CD8-positive, alpha-beta memory T cell (primary cell): ENCODE data around the gene HES3. TPM values are rescaled to one million over a fixed set of nuclear protein-coding genes. Genes with fewer than 3 reads are reported as not detected.

Experiments used
- CTCF ChIA-PET: fragments of 350-600 bp; sonication (Branson Sonifier 250); formaldehyde crosslinking; loops from one replicate; lab custom pipeline; 2021; ENCODE audit warnings: antibody characterized with exemption; lab: Charles Lee
- POLR2A ChIA-PET: fragments of 350-600 bp; sonication (Branson Sonifier 250); formaldehyde crosslinking; loops from one replicate; lab custom pipeline; 2021; ENCODE audit warnings: antibody characterized with exemption; lab: Charles Lee
- DNase-seq, 5 donors: peaks; one replicate each; pipeline versions ENCODE4 v3.0.0 to v3.0.0-alpha.2; 2020 to 2022; ENCODE audit warnings: mixed read lengths in 1 of 5
- H3K27ac ChIP-seq: one replicate; pipeline ENCODE4 v1.7.0; 2013; ENCODE audit warnings: low read depth, mild to moderate bottlenecking, low read length, moderate library complexity
- H3K27me3 ChIP-seq: 2 replicates; pipeline ENCODE4 v1.7.0; 2013; ENCODE audit warnings: low read length, mild to moderate bottlenecking; ENCODE audit not compliant: insufficient read depth, poor library complexity, severe bottlenecking
- H3K36me3 ChIP-seq: 2 replicates; pipeline ENCODE4 v1.7.0; 2013; ENCODE audit warnings: mild to moderate bottlenecking, low read length, moderate library complexity; ENCODE audit not compliant: insufficient read depth
- H3K4me1 ChIP-seq: 2 replicates; pipeline ENCODE4 v1.7.0; 2013; ENCODE audit warnings: mild to moderate bottlenecking, low read length, moderate library complexity; ENCODE audit not compliant: insufficient read depth
- H3K4me3 ChIP-seq: 2 replicates; pipeline ENCODE4 v1.7.0; 2013; ENCODE audit warnings: mild to moderate bottlenecking, low read length
- H3K9me3 ChIP-seq: 2 replicates; pipeline ENCODE4 v1.7.0; 2013; ENCODE audit warnings: mild to moderate bottlenecking, low read length
- H3K27ac Mint-ChIP-seq, 8 donors: one replicate each; pipeline ENCODE4 v1.8.0; 2020 to 2021; ENCODE audit warnings: mixed read lengths in 8 of 8, mild to moderate bottlenecking in 6 of 8, inconsistent platforms in 3 of 8, moderate library complexity in 3 of 8
- H3K27me3 Mint-ChIP-seq, 2 donors: one replicate each; pipeline ENCODE4 v1.8.0; 2020 to 2021; ENCODE audit warnings: mixed read lengths in 2 of 2, mild to moderate bottlenecking in 1 of 2, moderate library complexity in 1 of 2
- H3K36me3 Mint-ChIP-seq, 3 donors: one replicate each; pipeline ENCODE4 v1.8.0; 2020 to 2021; ENCODE audit warnings: mixed read lengths in 3 of 3, inconsistent platforms in 1 of 3, mild to moderate bottlenecking in 1 of 3
- H3K4me1 Mint-ChIP-seq, 3 donors: one replicate each; pipeline ENCODE4 v1.8.0; 2020 to 2021; ENCODE audit warnings: mixed read lengths in 3 of 3, inconsistent platforms in 1 of 3, mild to moderate bottlenecking in 1 of 3
- H3K4me3 Mint-ChIP-seq, 7 donors: one replicate each; pipeline ENCODE4 v1.8.0; 2020 to 2021; ENCODE audit warnings: mixed read lengths in 7 of 7, mild to moderate bottlenecking in 6 of 7, moderate library complexity in 4 of 7, inconsistent platforms in 2 of 7
- H3K9me3 Mint-ChIP-seq, 5 donors: one replicate each; pipeline ENCODE4 v1.8.0; 2020 to 2022; ENCODE audit warnings: mixed read lengths in 5 of 5, mild to moderate bottlenecking in 3 of 5, moderate library complexity in 2 of 5, inconsistent platforms in 1 of 5
- polyA plus RNA-seq: library from polyadenylated mRNA; unstranded; fragments of 300-500 nt; fragmentation: Illumina TruSeq; gene quantifications from one replicate; pipeline ENCODE4 v1.2.3, GENCODE V29; 2021
- total RNA-seq, 2 experiments: library from RNA; stranded (reverse); gene quantifications; one replicate each; pipeline ENCODE4 v1.2.3, GENCODE V29; 2021

The HES3 gene
- total and polyA plus RNA-seq, 3 experiments from 2014 or later, result not detected

GRCh38 chr1:6275826-6276782 lies 32.1 kb downstream of the HES3 start:
- H3K4me1 Mint-ChIP-seq, result no peaks in the 10 kb centered on the region
- no peaks in the 10 kb centered on the region for H3K4me1 ChIP-seq
- no peak overlapping the region for H3K4me3 ChIP-seq
- no peaks in the 10 kb centered on the region for H3K27me3 Mint-ChIP-seq
- H3K36me3 ChIP-seq, result no peaks in the 10 kb centered on the region
- CTCF ChIA-PET, result no interaction called here
- peaks cover 0 to 4% (median 0%) of the 10 kb centered on the region in 3 donors for H3K36me3 Mint-ChIP-seq
- POLR2A ChIA-PET, result no interaction called here
- DNase-seq, result no peak
- H3K27ac Mint-ChIP-seq, result peak overlapping the region in 1 of 8 donors; percentile 74
- no peaks in the 10 kb centered on the region for H3K9me3 ChIP-seq
- no peak overlapping the region for H3K4me3 Mint-ChIP-seq
- no peaks in the 10 kb centered on the region for H3K27me3 ChIP-seq
- no peaks in the 10 kb centered on the region for H3K9me3 Mint-ChIP-seq
- H3K27ac ChIP-seq, result no peak overlapping the region

- POLR2A ChIA-PET, result no interaction called here
- peaks cover 0 to 4% (median 0%) of the 10 kb centered on the region in 3 donors for H3K36me3 Mint-ChIP-seq
- H3K4me1 ChIP-seq, result no peaks in the 10 kb centered on the region
- H3K27me3 ChIP-seq, result no peaks in the 10 kb centered on the region
- H3K9me3 Mint-ChIP-seq, result no peaks in the 10 kb centered on the region
- no peaks in the 10 kb centered on the region for H3K36me3 ChIP-seq
- no peaks in the 10 kb centered on the region for H3K27me3 Mint-ChIP-seq
- no peak overlapping the region for H3K27ac Mint-ChIP-seq
- CTCF ChIA-PET, result no interaction called here
- no peak overlapping the region for H3K4me3 Mint-ChIP-seq
- no peaks in the 10 kb centered on the region for H3K9me3 ChIP-seq
- no peak overlapping the region for H3K4me3 ChIP-seq
- H3K27ac ChIP-seq, result no peak overlapping the region
- H3K4me1 Mint-ChIP-seq, result no peaks in the 10 kb centered on the region
- no peak for DNase-seq
Measured at GRCh38 chr1:6276811-6277555, 33.0 kb downstream of the HES3 start.

- no peak overlapping the region for H3K4me3 Mint-ChIP-seq
- CTCF ChIA-PET, result no interaction called here
- H3K9me3 Mint-ChIP-seq, result no peaks in the 10 kb centered on the region
- no peaks in the 10 kb centered on the region for H3K4me1 Mint-ChIP-seq
- Histone ChIP-seq H3K27me3 (no peaks in the 10 kb centered on the region), H3K4me3 (no peak overlapping the region), H3K27ac (no peak overlapping the region), H3K9me3 (no peaks in the 10 kb centered on the region), H3K36me3 (no peaks in the 10 kb centered on the region), H3K4me1 (no peaks in the 10 kb centered on the region)
- H3K36me3 Mint-ChIP-seq, result peaks cover 0 to 4% (median 0%) of the 10 kb centered on the region in 3 donors
- DNase-seq, result no peak
- no peak overlapping the region for H3K27ac Mint-ChIP-seq
- POLR2A ChIA-PET, result no interaction called here
- no peaks in the 10 kb centered on the region for H3K27me3 Mint-ChIP-seq
Measured at GRCh38 chr1:6278263-6278662, 34.3 kb downstream of the HES3 start.

DNA sequence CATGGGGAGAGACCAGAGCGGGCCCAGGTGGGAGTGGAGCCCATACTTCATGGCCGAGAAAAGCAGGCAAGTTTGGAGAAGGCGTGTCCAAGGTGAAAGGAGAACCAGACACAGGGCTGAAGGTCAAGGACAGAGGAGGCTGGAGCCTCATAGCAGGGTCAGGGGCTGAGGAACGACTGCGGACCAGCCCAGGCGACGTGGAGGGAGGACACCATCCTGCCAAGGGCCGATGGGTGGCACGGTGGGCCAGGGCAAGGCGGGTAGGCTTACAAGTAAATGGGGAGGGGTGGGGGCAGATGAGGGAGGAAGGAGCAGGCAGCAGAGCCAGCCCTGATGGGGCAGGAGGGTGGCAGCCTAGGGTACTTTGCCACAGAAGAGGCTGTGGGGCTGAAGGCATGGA lies 35.1 kb downstream of the HES3 start:
- Mint-ChIP-seq H3K4me1 (no peaks in the 10 kb centered on the region), H3K4me3 (no peak overlapping the region), H3K9me3 (no peaks in the 10 kb centered on the region), H3K27me3 (no peaks in the 10 kb centered on the region), H3K36me3 (peaks cover 0 to 4% (median 0%) of the 10 kb centered on the region in 3 donors), H3K27ac (peak overlapping the region in 2 of 8 donors; percentile 54 to 57)
- Histone ChIP-seq H3K27ac (no peak overlapping the region), H3K36me3 (no peaks in the 10 kb centered on the region), H3K4me1 (no peaks in the 10 kb centered on the region), H3K4me3 (no peak overlapping the region), H3K27me3 (no peaks in the 10 kb centered on the region), H3K9me3 (no peaks in the 10 kb centered on the region)
- no peak for DNase-seq
- ChIA-PET CTCF (interaction anchor here (1.3 kb wide), 1 partner anchor 32 kb away, joined by 4 read pairs; no protein-coding TSS in a partner anchor), POLR2A (no interaction called here)

DNA sequence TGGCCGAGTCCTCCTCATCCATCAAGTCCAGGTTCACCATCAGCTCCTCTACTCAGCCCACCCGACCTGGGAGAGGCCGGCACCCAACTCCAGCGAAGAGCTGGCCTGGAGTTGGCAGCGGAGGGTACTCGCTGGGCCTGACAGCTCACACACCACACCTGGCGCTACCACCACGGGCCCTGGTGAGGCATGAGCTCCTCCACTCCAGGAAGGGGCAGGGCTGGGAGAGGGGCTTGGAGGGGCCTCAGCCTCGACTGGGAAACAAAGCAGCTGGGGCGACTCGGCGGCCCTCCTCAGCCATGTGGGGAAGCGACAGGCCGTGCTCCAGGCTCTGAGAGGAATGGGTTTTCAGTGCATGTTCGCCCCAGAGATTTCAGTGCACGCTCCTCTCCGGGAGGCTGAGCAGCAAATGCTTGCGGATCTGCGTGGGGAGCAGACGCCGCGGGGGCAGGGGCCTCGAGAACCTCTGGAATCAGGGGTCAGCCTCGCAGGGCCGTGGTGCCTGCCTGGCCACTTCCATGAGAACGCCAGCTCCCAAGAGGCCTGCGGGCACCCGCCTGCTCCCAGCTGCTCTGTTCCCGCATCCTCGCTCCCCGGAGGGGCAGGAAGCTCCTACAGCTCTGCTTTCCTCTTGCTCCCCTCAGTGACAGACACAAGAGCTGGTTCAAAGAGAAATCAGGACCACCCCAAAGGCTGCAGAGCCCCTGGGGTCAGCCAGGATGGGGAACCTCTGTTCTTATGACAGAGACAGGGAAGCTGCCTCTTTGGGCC lies 35.8 kb downstream of the HES3 start:
- ChIA-PET POLR2A (no interaction called here), CTCF (interaction anchor here (1.3 kb wide), 1 partner anchor 33 kb away, joined by 4 read pairs; no protein-coding TSS in a partner anchor)
- H3K9me3 Mint-ChIP-seq, result no peaks in the 10 kb centered on the region
- Histone ChIP-seq H3K9me3 (no peaks in the 10 kb centered on the region), H3K4me3 (no peak overlapping the region), H3K27me3 (no peaks in the 10 kb centered on the region), H3K4me1 (no peaks in the 10 kb centered on the region), H3K27ac (no peak overlapping the region), H3K36me3 (no peaks in the 10 kb centered on the region)
- H3K27me3 Mint-ChIP-seq, result no peaks in the 10 kb centered on the region
- no peaks in the 10 kb centered on the region for H3K4me1 Mint-ChIP-seq
- no peak overlapping the region for H3K4me3 Mint-ChIP-seq
- DNase-seq, result no peak
- no peak overlapping the region for H3K27ac Mint-ChIP-seq
- peaks cover 0 to 4% (median 0%) of the 10 kb centered on the region in 3 donors for H3K36me3 Mint-ChIP-seq

DNA sequence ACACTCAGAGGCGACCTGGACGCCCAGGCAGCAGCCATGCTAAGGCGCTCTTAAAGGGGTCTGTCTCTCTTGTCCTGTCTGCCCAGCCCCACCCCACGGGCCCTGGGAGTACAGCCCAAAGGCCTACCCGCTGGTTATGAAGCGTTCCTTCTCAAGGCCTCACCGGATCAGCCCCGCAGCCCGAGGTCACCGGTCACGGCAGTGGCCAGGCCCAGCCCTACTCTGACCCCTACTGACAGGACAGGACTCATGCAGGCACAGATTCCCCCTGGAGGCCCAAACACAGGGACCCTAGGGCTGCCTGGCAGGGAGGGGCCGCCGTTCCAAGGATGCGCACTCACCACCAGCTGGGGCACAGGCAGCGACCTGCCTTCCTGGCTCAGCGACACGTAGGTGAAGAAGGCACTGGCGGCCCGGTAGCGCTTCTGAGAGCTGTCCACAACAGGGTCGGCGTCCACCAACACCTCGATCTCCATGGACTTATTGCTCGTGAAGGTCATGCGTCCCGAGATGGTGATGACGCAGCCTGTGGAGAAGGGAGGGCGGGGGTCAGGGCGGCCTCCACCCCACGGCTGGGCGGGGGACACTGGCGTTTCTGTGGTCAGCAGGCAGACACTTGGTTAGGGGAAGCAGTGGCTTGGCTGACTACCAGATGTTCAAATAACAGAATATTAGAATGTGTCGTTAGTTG lies 36.9 kb downstream of the HES3 start:
- CTCF ChIA-PET, result no interaction called here
- no peak overlapping the region for H3K27ac ChIP-seq
- POLR2A ChIA-PET, result no interaction called here

DNA sequence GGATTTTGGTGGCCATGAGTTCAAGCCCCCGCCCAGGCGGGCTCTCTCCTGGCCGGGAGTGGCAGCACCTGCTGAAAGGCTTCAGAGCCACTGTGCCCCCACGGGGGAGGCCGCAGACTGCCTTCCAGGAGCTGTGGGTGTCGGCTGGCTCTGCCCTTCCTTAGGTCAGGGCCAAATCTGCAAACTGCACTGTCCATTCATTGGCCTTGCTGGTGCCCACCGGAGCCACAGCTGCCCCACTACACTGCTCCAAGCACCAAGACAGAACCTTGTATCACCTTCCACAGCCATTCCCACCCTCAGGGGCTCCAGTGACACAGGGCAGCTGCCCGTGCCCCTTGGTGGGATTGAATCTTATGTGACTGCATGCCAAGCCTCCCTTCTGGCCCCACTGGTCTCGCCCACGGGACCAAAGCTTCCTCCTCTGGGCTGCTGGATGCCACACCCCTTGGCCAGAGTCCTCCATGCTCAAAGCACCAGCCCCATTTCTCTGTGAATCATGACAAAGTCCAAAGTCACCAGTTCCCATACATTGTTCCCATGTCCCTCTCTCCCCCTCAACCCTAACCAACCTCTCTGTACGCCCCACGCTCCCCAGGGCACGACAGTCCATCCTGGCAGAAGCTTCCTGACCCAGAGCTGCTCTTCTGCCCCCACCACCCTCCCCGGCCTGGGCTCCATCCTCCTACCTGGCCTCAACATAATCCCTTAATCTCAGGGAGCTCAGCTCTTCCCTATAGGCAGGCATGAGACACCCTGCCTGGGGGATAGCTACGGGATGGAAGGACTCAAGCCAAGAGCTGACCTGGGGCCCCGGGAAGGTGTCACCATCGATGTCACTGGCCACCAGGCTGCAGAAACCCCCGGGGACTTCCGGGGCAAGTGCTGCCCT lies 37.8 kb downstream of the HES3 start:
- CTCF ChIA-PET, result no interaction called here
- no peaks in the 10 kb centered on the region for H3K4me1 Mint-ChIP-seq

More for the DNA sequence above, 36.9 kb downstream of the HES3 start:
- H3K27ac Mint-ChIP-seq, result no peak overlapping the region
- no peaks in the 10 kb centered on the region for H3K27me3 Mint-ChIP-seq
- H3K36me3 ChIP-seq, result no peaks in the 10 kb centered on the region
- no peaks in the 10 kb centered on the region for H3K9me3 Mint-ChIP-seq
- no peaks in the 10 kb centered on the region for H3K27me3 ChIP-seq
- H3K4me3 Mint-ChIP-seq, result no peak overlapping the region
- no peak overlapping the region for H3K4me3 ChIP-seq
- DNase-seq, result no peak
- no peaks in the 10 kb centered on the region for H3K4me1 Mint-ChIP-seq
- no peaks in the 10 kb centered on the region for H3K9me3 ChIP-seq
- no peaks in the 10 kb centered on the region for H3K4me1 ChIP-seq
- H3K36me3 Mint-ChIP-seq, result peaks cover 0 to 4% (median 0%) of the 10 kb centered on the region in 3 donors

More for the DNA sequence above, 37.8 kb downstream of the HES3 start:
- no peaks in the 10 kb centered on the region for H3K27me3 Mint-ChIP-seq
- no peak overlapping the region for H3K4me3 Mint-ChIP-seq
- Histone ChIP-seq H3K4me1 (no peaks in the 10 kb centered on the region), H3K27ac (no peak overlapping the region), H3K9me3 (no peaks in the 10 kb centered on the region), H3K36me3 (no peaks in the 10 kb centered on the region), H3K4me3 (no peak overlapping the region), H3K27me3 (no peaks in the 10 kb centered on the region)
- peaks cover 0 to 4% (median 0%) of the 10 kb centered on the region in 3 donors for H3K36me3 Mint-ChIP-seq
- H3K9me3 Mint-ChIP-seq, result no peaks in the 10 kb centered on the region
- H3K27ac Mint-ChIP-seq, result no peak overlapping the region
- no peak for DNase-seq
- POLR2A ChIA-PET, result no interaction called here
